Measurements from ENCODE around the gene MBTD1. TPM values are rescaled to one million over a fixed set of nuclear protein-coding genes. Genes with fewer than 3 reads are reported as not detected.
"Not testable (repeated sequence)": the region's sequence is repeated elsewhere in the genome, so short reads cannot be mapped to it uniquely, and the experiment has no call there.

Gene MBTD1
- total RNA-seq, 4 donors from 2014 or later: 4.6 to 9.8 (median 7.6) TPM

DNA sequence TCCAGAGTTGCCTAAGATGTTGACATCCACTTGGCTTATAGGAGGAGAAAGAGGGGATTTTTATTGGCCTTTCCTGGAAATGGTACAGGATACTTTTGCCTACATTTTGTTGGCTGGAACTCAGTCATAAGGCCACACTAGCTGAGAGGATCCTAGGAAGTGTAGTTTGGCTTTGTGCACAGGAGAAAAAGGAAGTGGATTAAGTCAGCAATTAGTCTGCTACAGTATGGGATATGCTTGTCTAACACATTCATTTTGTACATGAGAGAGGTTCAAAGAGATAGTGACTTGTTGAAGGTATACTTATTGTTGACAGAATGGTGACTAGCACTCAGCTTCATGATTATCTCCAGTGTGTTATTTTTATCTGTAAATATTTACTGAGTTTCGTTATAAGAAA lies 10.8 kb upstream of the MBTD1 start:
- DNase-seq (no peak), ATAC-seq (no peak)
- Histone ChIP-seq H3K27me3 (no peaks in the 10 kb centered on the region), H3K4me1 (no peaks in the 10 kb centered on the region), H3K27ac (no peak overlapping the region), H3K36me3 (peaks cover 4 to 73% of the 10 kb centered on the region in 2 donors), H3K9me3 (no peaks in the 10 kb centered on the region), H3K4me3 (no peak overlapping the region)
- in situ Hi-C loops (cut with MboI; ENCODE audit: low sequenced_read_pairs in 4 of 4): no loop called here
- intact Hi-C loops (cut with DNase I; ENCODE audit: low total_unique reads): no loop called here
- TF ChIP-seq, protein P1, sequence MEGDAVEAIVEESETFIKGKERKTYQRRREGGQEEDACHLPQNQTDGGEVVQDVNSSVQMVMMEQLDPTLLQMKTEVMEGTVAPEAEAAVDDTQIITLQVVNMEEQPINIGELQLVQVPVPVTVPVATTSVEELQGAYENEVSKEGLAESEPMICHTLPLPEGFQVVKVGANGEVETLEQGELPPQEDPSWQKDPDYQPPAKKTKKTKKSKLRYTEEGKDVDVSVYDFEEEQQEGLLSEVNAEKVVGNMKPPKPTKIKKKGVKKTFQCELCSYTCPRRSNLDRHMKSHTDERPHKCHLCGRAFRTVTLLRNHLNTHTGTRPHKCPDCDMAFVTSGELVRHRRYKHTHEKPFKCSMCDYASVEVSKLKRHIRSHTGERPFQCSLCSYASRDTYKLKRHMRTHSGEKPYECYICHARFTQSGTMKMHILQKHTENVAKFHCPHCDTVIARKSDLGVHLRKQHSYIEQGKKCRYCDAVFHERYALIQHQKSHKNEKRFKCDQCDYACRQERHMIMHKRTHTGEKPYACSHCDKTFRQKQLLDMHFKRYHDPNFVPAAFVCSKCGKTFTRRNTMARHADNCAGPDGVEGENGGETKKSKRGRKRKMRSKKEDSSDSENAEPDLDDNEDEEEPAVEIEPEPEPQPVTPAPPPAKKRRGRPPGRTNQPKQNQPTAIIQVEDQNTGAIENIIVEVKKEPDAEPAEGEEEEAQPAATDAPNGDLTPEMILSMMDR (IDR thresholded peaks at IDR 0.05 in 4 of 5, conservative IDR thresholded peaks at IDR 0.05 in 1 of 5): no peak
- no peak for TF ChIP-seq POLR2A (IDR thresholded peaks at IDR 0.05)

DNA sequence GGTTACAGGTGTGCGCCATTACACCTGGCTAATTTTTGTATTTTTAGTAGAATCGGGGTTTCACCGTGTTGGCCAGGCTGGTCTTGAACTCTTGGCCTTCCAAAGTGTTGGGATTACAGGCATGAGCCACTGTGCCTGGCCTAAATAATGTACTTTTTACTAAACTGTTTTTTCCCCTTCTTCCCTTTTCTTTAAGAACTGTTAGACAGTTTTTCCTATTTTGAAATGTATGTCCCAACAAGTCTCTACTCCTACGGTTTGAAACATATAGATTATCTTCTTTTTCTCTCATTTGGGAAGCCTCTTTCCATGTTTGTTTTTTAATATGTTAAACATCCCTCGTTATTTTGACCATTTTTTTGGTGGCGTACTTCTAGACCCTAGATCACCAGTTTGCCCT lies 10.1 kb upstream of the MBTD1 start:
- Histone ChIP-seq H3K4me3 (no peak overlapping the region), H3K9me3 (no peaks in the 10 kb centered on the region), H3K4me1 (no peaks in the 10 kb centered on the region), H3K27ac (no peak overlapping the region), H3K27me3 (no peaks in the 10 kb centered on the region), H3K36me3 (peaks cover 4 to 68% of the 10 kb centered on the region in 2 donors)
- no peak for TF ChIP-seq POLR2A (IDR thresholded peaks at IDR 0.05)
- TF ChIP-seq, protein P1 (IDR thresholded peaks at IDR 0.05 in 4 of 5, conservative IDR thresholded peaks at IDR 0.05 in 1 of 5): no peak
- intact Hi-C loops (cut with DNase I; ENCODE audit: low total_unique reads): no loop called here
- in situ Hi-C loops (cut with MboI; ENCODE audit: low sequenced_read_pairs in 4 of 4): no loop called here
- DNase-seq: no peak
- ATAC-seq: no peak

DNA sequence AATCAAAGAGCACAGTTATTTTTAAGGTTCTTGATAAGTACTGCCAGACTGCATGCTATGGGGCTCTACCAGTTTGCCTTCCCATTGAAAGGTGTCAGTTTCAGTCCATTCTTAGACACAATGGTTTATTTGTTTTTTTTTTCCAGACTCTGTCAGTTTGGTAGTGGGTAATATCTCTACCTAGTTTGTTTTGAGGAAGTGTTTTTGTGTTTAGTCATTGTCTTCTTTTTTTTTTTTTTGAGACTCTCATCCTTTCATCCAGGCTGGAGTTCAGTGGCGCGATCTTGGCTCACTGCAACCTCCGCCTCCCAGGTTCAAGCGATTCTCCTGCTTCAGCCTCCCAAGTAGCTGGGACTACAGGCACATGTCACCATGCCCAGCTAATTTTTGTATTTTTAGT lies 4.6 kb upstream of the MBTD1 start:
- H3K27me3 ChIP-seq; in situ Hi-C loops (cut with MboI; ENCODE audit: low sequenced_read_pairs in 4 of 4); H3K9me3 ChIP-seq; ATAC-seq; H3K27ac ChIP-seq; H3K4me3 ChIP-seq; DNase-seq: not testable (repeated sequence)
- intact Hi-C loops (cut with DNase I; ENCODE audit: low total_unique reads): loop anchor here (5.0 kb wide), 1 partner anchor 112 kb away; the partner anchor contains the start of gene NME1
- H3K36me3 ChIP-seq: peaks cover 4 to 40% of the 10 kb centered on the region in 2 donors
- peaks cover 10 to 13% of the 10 kb centered on the region in 2 donors for H3K4me1 ChIP-seq

DNA sequence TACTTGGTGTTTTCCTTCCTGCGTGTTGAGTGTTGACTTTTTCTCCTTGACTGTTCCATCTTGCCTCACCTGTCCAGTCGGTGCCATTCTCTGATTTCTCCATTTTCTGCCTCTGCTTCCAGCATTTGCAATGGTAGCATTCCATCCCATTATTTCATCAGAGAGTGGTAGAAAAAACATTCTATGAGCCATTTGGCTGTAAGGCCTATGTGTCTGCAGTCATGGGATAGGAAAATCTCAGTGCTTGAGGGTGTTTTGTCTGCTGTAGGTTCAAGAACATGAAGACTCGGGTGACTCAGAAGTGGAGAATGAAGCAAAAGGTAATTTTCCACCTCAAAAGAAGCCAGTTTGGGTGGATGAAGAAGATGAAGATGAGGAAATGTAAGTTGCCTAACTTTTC lies 3.2 kb upstream of the MBTD1 start:
- Histone ChIP-seq H3K36me3 (peaks cover 0 to 25% of the 10 kb centered on the region in 2 donors), H3K27me3 (no peaks in the 10 kb centered on the region), H3K4me1 (peaks cover 24 to 26% of the 10 kb centered on the region in 2 donors), H3K27ac (no peak overlapping the region), H3K9me3 (no peaks in the 10 kb centered on the region), H3K4me3 (no peak overlapping the region)
- ATAC-seq (no peak), DNase-seq (no peak)
- TF ChIP-seq, protein P1 (IDR thresholded peaks at IDR 0.05 in 4 of 5, conservative IDR thresholded peaks at IDR 0.05 in 1 of 5): no peak
- TF ChIP-seq POLR2A (IDR thresholded peaks at IDR 0.05): no peak
- in situ Hi-C loops (cut with MboI; ENCODE audit: low sequenced_read_pairs in 4 of 4) (no loop called here), intact Hi-C loops (cut with DNase I; ENCODE audit: low total_unique reads) (loop anchor here (5.0 kb wide), 1 partner anchor 111 kb away; the partner anchor contains the start of gene NME1)

DNA sequence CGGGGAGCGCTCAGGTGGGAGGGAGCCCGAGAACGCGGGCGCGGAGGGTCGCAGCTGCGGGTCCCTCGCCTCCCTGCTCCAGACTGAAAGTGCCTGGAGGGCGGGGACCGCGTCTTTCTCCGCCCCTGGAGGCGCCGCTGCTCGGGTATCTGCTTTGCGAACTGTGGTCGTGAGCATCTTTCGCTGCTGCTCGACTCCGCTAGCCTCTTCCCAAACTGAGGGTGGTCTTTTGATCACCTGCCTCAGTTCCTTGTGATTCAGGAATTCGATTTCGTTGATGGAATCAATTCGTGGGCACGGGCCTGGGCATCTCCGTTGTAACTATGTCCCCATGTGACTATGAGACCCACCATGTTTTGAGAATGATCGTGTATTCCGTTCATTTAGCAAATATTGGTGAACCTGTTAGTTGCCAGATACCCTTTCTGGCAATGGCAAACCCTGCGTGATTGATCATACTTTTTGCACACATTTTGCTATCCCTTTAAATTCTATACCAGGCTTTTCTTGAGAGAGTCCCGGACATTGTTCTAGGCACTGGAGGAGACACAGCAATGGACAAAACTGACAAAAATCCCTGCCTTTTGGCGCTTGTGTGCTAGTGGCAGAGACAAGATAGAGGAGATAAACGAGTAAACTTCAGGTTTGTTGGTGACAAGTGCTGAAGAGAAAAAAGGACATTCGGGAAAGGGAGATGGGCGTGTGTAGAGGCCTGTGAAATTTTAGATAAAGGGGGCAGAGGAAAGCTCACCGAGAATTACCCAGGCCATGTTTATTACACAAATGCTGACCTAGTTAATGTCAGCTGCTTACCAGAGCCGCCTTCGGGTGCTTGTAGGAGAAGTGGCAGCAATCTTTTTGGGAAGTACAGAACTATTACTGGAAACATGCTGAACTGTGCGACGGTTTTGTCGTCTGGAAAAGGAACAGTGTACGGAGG lies 1.4 kb upstream of the MBTD1 start:
- TF ChIP-seq, protein P1 (IDR thresholded peaks at IDR 0.05 in 4 of 5, conservative IDR thresholded peaks at IDR 0.05 in 1 of 5): no peak
- TF ChIP-seq POLR2A (IDR thresholded peaks at IDR 0.05): no peak
- peaks cover 39 to 41% of the 10 kb centered on the region in 2 donors for H3K4me1 ChIP-seq
- intact Hi-C loops (cut with DNase I; ENCODE audit: low total_unique reads): loop anchor here (2.0 to 5.0 kb wide), 2 partner anchors 94 to 109 kb away; partner anchors contain the start of genes NME1 and NME2
- peaks cover 0 to 8% of the 10 kb centered on the region in 2 donors for H3K36me3 ChIP-seq
- H3K4me3 ChIP-seq: peak overlapping the region; percentile 72 to 99 (median 94)
- no peak for DNase-seq
- peak overlapping the region; percentile 89 to 99 (median 96) for H3K27ac ChIP-seq
- ATAC-seq: no peak
- no peaks in the 10 kb centered on the region for H3K9me3 ChIP-seq
- in situ Hi-C loops (cut with MboI; ENCODE audit: low sequenced_read_pairs in 4 of 4): no loop called here
- H3K27me3 ChIP-seq: no peaks in the 10 kb centered on the region

All from gastrocnemius medialis (tissue), 4 donors.